Activated CD8-positive, alpha-beta memory T cell treated with anti-CD3 and anti-CD28 coated beads, Interleukin-2, amount 50 U/mL, for 4 hours (primary cell): ENCODE measurements around the gene BFSP2.

ENCODE experiments used
- DNase-seq: peaks from one replicate; pipeline ENCODE4 v3.0.0-alpha.2; 2020

The BFSP2 gene

DNA sequence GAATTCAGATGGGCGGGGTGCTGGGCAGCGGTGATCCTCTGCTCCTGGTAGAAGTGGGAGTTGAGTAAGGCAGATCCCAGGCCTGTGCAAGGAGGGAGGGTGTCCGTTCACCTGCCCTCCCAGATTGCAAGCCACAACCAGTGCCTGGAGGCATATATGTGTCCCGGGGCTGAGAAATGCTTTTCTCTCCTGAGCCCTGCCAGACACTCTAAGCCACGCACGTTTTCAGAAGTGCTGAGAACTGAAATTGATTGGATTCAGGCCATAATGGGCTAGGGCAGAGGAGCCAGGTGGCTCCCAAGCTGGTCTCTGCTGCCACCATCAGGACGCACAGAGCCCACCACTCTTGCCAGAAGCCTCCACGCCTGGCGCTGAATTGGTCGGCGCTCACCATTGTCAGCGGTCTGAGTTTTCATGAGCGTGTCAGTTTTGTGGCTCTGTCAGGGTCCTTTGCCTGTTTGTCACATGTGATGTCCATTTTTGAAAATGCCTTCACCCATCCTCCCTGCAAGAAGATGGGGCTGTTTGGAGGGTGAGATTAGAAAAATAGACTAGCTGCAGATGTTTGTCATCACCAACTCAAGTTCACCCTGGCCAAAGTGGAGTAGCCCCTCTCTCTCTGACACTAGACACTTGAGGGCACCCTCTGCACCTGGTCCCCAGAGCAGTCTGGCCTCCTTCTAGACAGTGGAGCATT lies 15.4 kb upstream of the BFSP2 start:
- DNase-seq: no peak

DNA sequence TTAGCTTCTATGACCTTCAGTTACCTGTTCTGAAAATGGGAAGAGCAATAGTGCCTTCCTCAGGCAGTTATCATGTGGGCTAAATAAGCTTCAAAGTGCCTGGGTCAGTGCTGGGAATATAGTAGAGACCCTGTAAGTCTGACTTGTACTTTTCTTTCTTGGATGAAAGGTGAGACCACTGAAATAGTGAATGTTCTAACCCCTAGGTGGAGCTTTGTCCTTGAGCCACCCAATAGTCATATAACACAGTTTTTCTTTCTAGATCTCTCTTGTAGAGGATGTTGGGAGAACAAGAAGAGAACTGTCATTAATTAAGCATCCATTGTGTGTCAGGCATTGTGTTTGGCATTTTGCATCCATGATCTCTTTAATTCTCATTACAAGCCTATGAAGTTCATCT lies 13.0 kb upstream of the BFSP2 start:
- DNase-seq: no peak

DNA sequence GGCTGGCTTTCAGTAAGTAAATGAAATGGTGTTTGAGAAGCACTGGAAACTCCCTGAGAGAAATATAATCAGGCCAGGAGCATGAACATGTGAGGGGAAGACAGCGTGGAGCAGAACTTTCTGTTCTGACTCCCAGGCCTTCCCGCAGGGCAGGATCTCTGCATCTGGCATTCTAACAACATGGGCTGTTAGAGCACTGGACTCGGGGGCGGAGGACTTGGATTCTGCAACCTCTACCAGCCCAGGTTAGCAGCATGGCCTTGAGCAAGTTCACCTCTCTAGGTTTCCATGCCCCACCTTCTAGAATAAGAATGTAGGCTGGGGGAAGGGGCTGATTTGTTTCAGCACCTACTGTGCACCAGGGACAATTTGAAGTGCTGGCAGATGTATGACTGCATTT lies 12.5 kb upstream of the BFSP2 start:
- no peak for DNase-seq

DNA sequence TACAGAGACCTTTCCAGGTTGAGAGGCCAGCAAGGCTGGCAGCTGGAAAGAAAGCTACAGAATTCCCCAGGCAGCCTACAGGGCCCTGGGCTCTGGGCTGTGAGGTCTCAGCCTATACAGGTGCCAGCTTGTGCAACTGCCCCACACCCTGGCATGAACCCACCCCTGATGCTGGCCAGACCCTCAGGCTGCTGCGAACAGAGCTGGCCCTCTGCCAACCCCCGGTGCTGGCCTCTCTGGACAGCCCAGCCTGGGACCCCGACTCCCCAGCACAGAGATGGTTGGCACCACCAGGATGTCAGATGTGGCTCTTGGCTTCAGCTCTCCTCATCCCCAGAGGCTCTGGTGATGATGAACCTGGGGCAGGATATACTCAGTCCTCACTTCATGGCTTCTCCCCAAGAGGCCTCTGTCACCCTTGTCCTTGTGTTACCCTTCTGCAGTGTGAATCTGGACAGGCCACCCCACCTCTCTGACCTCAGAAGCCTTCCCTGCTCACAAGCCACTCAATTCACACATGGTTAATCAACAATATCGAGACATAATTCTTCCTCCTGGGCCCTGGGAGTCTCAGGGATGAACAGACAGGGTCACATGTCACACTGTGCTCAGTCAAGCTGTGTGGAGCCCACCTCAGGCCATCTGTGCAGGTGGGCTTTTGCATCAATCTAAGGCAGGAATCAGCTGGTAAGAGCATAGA lies 11.0 kb upstream of the BFSP2 start:
- no peak for DNase-seq

DNA sequence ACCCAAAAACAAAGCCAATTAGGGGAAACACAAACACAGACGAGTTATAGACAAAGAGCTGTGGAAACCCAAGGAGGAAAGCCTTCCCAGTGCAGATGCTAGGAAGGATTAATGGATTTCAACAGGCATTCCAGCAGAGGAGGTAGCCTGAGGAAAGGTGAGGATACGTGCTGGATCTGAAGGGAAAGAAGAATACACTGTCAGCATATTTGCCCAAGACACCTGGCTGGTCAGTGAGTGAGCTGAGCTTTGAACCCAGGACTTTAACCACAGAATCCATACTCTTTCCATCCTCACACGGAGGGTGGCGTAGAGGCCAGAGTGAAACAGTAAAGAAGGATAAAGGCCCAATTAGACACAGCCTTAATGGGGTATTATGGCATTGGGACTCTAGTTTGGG lies 9.1 kb upstream of the BFSP2 start:
- no peak for DNase-seq

DNA sequence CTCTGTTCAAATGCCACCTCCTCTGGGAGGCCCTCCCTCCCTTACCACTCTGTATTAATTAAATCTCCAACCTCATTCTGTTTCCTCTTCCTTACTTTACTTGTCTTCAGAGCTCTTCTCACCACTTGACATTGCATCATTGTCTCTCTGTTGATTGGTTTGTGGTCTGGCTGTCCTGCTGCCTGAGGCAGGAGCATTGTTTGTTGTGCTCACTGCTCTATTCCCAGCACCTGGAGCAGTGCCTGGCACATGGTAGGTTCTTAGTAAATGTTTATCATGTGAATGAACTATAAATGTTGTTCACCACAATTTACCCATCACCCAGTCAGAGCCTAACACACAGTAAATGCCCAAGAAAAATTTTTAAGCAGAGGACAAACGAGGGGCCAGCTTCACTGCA lies 6.7 kb upstream of the BFSP2 start:
- no peak for DNase-seq

DNA sequence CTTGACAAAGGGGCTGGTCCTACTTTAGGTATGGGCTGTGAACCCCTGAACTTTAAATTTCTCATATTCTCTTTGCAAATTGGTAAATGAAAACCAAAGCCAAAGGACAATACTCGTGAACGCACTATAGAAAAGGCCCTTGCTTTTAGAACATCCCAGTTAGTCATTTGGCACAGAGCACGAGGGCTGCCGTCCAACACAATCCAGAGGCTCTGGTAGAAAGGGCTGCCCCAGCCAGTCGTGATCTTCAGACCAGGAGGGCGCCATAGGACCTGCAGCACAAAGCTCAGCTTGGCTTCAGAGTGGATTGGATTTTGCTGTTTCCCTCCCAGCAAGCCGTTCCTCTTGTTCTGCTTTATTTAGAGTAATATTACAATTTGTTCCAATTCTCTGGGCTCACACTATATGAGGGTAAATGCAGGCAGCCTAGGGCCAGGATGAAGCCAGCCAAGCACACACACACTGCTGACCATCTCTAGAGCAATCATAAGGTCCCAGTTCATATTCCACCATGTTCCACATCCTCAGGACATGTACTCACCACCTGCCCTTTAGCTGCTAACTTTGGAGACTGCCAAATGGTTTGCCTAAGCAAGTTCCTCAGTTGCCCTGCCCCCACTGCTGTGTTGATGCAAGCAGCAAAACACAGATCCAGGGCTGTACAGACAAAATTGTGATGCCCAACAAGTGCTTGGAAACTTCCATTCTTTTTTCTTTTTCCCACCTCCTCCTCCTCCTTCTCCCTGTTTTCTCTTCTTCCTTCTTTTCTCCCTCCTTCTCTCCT lies 6.0 kb upstream of the BFSP2 start:
- no peak for DNase-seq

DNA sequence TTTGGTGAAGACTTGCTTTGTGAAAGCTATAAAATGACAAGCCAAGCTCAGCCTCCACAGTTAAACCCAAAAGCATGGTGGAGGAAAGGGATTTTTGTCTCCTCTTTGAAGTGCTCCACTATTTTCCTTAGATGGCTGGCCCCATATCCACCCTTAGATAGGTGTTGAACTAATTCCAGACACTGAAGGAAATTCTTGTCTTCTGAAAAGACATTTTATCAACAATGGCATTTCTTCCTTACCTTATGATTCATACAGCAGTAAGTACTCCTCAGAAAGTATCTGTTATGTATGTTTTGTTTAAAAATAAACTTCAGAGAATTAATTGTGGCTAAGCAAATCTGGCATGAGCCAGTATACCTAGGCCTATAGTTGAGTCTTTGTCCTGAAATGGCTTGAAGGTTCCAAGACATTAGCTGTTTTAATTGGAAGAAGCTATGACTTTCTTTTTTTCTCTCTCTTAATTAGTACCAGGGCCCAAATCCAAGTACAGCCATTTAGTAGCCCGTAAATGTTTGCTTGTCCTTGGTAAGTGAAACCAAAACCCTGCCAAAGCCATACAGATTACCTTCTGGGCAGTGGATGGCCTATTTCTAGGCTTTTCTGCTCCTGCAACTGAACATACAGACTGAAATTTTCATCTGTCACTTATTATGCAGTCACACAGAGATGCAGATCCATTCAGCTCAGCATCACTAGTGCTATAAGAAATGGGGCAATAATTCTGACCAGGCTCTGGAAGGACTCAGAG lies 5.1 kb upstream of the BFSP2 start:
- DNase-seq: no peak

DNA sequence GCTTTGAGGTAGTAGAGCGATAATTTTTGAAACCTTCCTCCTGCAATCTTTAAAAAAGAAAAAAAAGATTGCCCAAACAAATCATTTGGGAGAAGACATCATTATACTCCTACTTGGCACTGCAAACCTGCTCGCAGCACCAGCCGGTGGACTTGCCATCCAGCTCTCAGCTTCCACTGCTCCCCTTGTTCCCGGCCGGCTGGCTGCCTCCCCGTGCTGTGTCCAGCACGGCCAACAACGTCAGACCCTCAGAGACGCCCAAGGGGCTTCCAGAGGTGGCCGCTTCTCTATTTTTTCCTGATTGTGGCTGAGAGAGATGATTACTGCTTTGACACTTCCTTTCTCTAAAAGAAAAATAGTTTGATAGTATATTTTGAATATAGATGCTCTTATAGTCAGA lies 3.0 kb upstream of the BFSP2 start:
- no peak for DNase-seq

DNA sequence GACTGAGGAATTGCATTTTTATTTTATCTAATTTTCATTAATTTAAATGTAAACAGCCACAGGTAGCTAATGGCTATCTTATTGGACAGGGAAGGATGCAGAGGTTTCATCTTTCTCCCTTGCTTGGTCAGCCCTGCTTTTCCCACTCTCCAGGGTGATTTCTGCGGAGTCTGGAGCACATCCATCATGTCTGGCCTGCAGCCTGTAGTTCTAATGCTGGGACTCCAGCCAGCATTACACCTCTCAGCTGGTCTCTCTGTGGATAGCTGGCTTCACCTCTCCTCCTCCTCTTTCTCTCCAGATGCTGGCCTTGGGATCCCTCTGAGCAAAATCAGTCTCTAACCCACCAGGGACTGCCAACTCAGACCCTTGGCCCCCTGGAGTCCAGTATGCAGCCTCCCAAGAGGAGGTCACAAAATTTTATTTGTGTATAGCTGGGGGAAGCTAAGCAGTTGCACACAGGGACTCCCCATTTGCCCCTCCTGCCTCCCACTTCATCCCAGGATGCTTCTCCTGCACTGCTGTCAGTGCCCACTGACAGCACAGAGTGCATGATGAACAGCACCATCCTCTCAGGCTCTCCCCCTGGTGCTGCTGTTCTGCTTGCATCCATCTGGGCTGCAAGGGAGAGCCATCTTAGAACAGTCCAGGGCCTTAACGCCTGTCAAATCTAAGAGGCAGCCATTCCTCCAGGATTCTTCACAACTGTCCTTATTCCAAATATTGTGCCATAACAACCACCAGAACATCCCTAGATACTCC lies 1.7 kb downstream of the BFSP2 start:
- DNase-seq: no peak

DNA sequence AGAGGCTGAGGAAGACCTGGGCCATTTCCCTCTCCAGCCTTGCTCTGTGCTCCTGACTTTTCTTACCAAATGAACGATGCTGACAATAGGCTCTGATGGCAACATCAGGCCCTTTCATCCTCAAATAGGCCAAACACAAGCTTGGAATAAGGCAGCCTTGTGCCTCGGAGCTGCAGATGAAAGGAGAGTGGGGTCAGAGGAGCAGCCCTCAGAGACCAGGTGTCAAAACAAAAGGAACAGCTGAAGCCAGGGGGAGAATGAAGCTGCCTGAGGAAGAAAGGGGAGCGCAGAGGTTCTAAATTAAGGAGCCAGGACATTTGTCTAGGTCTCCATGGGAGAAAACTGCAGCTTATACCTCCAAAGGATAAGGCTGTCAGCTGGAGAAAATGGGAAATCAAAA lies 5.1 kb downstream of the BFSP2 start:
- no peak for DNase-seq

DNA sequence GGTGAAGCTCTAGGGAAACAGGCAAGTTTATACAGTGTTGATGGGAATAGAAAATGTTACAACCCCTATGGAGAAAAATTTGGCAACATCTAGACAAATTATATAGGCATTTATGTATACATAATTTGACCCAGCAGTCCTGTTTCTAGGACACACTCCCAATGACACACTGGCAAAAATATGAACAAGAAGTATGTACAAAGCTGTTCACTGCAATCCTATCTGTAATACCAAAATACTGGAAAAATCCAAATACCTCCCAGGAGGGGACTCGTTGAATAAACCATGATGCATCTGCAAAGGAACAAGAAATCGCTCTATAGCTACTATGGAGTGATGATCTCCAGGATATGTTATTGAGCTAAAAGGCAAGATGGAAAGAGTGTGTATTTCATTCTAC lies 8.5 kb downstream of the BFSP2 start:
- no peak for DNase-seq

DNA sequence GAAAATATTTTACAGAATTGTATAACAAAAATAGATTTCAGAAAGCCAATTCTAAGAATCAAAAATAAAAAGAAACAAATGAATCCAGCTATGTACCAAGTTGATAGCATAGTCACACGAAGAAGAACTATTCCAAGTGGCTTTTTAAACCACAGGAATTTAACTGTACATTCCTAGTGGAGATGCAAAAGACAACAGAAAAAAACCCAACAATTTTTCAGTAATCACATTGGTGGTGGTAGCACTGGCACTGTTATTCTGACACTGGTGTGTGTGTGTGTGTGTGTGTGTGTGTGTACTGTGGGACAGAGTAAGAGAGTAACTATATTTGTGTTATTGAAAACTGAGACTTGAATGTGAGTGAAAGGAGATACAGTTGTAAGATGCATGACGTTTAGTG lies 9.1 kb downstream of the BFSP2 start:
- no peak for DNase-seq

DNA sequence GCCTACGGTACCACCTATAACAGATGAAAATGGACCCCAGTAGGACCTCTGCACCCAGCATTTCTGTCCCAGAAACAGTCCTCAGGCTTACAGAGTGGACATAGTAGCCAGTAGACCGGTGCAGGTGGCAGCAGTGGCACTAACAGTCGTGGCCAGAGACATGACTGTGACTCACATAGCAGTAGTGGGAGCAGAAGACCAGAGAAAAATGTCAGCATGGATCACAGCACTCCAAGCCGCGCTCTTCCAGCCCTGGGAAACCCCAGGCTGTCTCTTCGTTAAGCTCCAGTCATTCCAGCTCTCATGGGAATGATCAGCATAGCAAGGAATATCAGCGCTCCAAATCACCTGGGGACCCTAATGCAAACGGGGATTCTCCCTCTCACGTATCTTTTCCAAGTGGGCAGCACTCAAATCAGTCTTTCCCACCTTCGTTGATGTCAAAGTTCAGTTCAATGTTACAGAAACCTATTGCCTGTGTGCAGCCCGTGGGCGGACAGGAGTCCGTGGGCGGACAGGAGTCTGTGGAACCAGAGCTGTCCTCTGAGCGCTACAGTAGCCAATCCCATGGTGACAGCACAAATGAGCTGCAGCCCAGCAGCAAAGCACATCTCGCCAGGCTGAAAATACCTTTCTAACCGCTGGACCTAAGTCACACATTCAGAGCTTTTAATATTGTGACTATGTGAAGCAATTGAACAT lies 10.5 kb downstream of the BFSP2 start:
- no peak for DNase-seq

DNA sequence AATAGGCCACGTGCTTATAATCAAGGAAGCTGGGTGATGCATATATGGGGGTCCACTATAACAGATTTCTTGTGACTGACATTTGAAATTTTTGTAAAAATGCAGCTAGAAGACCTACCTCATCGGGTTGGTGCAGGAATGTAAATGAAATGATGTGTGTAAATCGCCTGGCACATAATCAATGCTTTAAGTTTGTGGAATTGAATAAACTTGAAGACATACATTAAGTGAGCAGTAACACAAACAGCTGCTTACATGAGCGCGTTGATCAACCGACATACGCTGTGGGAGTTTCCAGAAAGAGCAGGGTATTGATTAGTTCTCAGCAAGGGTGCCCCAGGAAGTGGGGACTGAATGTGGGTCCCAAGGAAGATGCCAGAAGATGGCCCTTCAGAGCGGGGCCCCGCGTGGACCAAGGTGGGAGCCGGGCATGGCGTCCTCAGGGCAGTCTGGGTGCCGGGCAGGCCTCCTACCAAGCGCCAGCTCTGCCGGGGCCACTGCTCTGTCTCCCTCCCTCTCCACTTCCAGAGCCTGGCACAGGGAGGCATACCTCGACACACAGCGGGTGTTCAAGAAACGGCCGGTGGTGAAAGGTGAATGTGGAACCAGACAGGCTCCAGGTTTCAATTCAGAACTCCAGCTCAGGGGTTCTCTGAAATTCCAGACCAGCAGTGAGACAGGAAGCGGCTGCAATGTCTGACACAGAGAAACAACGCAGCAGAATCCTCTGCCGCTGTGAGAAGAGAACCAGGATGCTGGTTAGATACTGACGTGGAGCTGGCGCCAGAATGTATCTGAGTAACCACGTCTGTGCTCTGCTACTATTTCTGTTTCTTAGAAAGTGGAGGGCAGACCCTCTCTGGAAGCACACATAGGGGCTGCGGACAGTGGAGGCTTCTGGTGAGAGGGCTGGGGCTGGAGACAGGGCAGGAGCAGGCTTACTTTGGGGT lies 12.6 kb downstream of the BFSP2 start:
- no peak for DNase-seq

DNA sequence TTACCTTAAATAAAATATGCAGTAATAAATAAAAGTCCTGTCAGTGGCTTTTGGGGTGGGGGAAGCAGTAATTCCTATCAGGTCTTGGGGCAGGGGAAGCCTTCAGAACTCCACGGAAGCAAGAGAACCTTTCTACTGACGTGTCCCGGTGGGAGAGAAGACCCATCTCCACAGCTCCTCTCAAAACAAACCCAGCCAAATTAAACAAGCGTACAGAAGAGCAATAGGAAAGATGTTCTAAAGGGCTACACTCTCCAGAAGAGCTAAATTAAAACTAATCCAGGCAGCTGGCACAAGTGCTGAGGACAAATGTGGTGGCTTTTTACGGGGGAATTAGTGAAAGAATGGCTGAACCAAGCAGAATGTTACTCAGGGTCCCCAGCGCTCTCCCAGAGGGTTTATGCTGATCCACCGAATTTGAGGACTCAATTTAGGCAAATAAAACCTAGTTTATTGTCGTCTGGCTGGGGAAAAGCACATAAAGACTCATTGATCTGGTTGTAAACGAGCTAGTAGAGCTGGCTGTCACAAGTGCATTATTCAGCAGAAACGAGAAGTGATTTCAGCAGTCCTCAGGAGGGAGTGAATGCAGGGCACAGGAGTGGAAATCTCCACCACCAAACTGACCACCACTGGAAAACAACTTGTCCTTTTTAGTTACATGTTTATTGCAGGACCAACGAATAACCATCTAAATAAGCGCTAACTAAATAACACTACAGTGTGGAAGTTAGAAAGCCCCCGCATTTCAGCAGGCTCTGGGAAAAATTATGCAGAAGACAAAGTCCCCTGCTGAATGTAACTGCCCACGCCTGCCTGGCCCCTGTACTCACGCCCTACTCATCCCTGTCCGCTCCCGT lies 13.5 kb downstream of the BFSP2 start:
- no peak for DNase-seq

DNA sequence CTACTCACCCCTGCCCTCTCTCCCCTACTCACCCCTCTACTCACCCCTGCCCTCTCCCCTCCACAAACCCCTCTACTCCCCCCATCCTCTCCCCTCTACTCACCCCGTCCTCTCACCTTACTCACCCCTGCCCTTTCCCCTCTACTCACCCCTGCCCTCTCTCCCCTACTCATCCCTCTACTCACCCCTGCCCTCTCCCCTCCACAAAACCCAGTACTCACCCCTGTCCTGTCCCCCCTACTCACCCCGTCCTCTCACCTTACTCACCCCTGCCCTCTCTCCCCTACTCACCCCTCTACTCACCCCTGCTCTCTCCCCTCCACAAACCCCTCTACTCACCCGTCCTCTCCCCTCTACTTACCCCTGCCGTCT lies 14.2 kb downstream of the BFSP2 start:
- DNase-seq: no peak

DNA sequence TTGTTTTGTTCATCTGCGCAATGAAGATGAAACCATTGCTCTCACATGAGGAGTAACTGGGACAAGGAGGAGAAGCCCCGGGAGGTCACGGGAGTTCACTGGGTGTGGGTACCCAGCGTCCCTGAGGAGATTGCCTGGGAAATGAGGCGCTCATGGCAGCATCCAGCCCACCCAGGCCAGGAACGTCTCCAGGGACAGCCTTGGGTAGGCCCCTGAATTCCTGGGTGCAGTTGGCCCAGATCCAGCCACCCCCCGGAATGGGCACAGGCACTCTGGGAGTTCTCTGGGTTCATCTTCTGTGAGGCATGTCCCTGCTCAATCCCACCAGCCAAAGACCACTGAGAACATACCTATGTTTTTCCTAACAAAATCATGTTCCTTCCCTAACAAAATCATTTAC lies 18.5 kb downstream of the BFSP2 start:
- DNase-seq: no peak

DNA sequence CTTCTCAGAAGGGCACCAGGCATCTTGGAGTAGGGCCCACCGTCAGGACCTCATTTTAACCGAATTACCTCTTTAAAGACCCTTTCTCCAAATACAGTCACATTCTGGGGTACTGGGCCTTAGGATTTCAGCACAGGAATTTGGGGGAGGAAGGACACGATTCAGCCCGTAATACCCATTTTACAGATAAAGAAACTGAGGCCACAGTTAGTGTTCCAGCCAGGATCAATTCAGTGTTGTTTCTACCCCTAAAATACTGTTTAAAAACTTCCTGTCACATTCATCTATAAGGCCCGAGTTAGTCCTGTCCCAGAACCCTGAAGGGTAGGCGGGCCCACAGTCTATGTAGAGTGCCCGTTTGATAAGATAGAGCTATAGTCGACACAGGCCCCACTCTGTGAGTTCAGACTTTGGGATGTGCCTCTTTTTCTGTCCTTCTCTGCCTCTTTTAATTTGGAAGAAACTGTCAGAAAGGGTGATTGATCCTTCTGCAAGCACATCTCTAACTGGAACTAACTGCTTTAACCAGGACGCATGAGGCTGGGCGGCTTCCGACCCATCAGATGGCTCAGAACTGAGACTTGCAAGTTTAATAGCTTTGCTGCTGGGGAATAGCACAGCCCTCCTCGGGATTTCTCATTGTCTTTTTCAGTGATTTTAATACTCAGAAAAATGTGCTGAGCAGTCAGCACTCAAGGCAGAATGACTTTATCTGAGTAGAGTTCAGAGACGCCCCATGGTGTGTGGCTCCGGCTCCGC lies 19.5 kb downstream of the BFSP2 start:
- no peak for DNase-seq
